Peyer's patch (tissue), 4 donors: Measurements from ENCODE around the gene TRAF2.

Source experiments
- POLR2A ChIP-seq, 2 donors: fragments of 450-650 bp; IDR thresholded peaks; one replicate each; pipeline ENCODE4 v1.5.1; 2017; ENCODE audit warnings: antibody characterized with exemption in 2 of 2, mild to moderate bottlenecking in 2 of 2, moderate library complexity in 2 of 2
- TF ChIP-seq, protein P1 (sequence below), 6 experiments: fragments of 450-650 bp in 4 of 6; fragments of 200-600 bp in 2 of 6; sonication (generic) in 1 of 6; IDR thresholded peaks; one replicate each; pipeline ENCODE4 v1.5.1; 2017 to 2019; ENCODE audit warnings: antibody characterized with exemption in 6 of 6, mild to moderate bottlenecking in 3 of 6, moderate library complexity in 1 of 6

DNA sequence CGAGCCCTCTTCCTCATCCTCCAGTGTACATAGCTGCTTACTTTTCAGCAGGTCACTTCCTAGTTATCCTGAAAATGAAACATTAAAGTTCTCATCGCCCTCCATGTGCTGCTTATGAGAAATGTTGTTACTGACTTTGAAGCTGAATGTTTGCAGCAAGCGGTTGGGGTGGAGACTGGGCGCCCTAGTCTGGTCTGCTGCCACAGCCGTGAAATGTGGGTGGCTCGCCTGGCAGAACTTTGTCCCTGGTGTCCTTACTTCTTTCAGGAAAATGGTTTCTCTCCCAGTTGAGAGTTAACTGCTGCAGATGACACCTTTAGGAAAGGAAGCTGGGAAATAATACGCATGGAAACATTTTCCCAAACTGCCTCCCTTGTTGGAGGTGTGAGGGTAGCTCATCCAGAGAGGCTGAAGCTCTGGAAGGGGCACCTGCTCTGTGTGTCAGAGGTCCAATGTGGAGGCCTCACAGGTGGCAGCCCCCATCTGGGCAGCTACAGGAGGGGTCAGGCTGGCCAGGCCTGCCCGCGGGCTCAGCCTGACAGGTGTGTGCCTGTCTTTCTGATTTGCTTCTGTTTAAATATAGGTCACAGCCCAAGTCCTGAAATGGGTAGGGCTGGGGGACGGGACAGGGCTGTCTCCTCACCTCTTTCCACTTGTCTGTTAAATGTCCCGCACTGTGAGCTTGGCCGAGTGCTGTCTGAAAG lies 24.0 kb downstream of the TRAF2 start:
- TF ChIP-seq, protein P1, sequence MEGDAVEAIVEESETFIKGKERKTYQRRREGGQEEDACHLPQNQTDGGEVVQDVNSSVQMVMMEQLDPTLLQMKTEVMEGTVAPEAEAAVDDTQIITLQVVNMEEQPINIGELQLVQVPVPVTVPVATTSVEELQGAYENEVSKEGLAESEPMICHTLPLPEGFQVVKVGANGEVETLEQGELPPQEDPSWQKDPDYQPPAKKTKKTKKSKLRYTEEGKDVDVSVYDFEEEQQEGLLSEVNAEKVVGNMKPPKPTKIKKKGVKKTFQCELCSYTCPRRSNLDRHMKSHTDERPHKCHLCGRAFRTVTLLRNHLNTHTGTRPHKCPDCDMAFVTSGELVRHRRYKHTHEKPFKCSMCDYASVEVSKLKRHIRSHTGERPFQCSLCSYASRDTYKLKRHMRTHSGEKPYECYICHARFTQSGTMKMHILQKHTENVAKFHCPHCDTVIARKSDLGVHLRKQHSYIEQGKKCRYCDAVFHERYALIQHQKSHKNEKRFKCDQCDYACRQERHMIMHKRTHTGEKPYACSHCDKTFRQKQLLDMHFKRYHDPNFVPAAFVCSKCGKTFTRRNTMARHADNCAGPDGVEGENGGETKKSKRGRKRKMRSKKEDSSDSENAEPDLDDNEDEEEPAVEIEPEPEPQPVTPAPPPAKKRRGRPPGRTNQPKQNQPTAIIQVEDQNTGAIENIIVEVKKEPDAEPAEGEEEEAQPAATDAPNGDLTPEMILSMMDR (IDR thresholded peaks at IDR 0.05), result no peak
- TF ChIP-seq POLR2A (IDR thresholded peaks at IDR 0.05), result no peak
